ENCODE measurements around the gene MIF4GD. TPM values are rescaled to one million over a fixed set of nuclear protein-coding genes. Genes with fewer than 3 reads are reported as not detected.

Gene MIF4GD
- total and polyA plus RNA-seq, 9 of the 15 experiments (the other 6 are each of a cell fraction or from before 2014, with no cell fraction given): 11.8 to 63.8 (median 28.1) TPM

- TF ChIP-seq E2F6 (IDR thresholded peaks at IDR 0.05; ENCODE audit: borderline replicate concordance in 1 of 2, extremely low read depth in 1 of 2, insufficient read depth in 1 of 2, insufficient read length in 1 of 2, low read depth in 1 of 2, low read length in 1 of 2, poor library complexity in 1 of 2, severe bottlenecking in 1 of 2) (no peak), ZNF561 (CRISPR knock-in tag; conservative IDR thresholded peaks at IDR 0.05) (no peak), SIX5 (IDR thresholded peaks at IDR 0.05; ENCODE audit: borderline replicate concordance in 1 of 2, insufficient read depth in 1 of 2, low read depth in 1 of 2, low read length in 2 of 2) (no peak), POLR3G (IDR thresholded peaks at IDR 0.05; ENCODE audit: extremely low read depth, insufficient read length, insufficient replicate concordance) (no peak), KHSRP (IDR thresholded peaks at IDR 0.05) (no peak), ILK (tag; IDR thresholded peaks at IDR 0.05; ENCODE audit: borderline replicate concordance, low read depth) (no peak), PRMT5 (CRISPR knock-in tag; IDR thresholded peaks at IDR 0.05) (no peak), ETS2 (tag; IDR thresholded peaks at IDR 0.05; ENCODE audit: borderline replicate concordance, poor library complexity, severe bottlenecking) (peak; percentile 24), MTF1 (CRISPR knock-in tag; IDR thresholded peaks at IDR 0.05; ENCODE audit: borderline replicate concordance) (no peak), SRSF7 (optimal IDR thresholded peaks at IDR 0.05; ENCODE audit: low read depth, low read length) (no peak), EP400 (IDR thresholded peaks at IDR 0.05) (peak; percentile 33; the same call in 1 of the 2 replicates), BHLHE40 (IDR thresholded peaks at IDR 0.05; ENCODE audit: low read length) (peak; percentile 21; the same call in 1 of the 2 replicates), ZKSCAN3 (CRISPR knock-in tag; IDR thresholded peaks at IDR 0.05) (no peak), ZNF707 (CRISPR knock-in tag; conservative IDR thresholded peaks at IDR 0.05) (no peak), ARID3B (CRISPR knock-in tag; IDR thresholded peaks at IDR 0.05; ENCODE audit: borderline replicate concordance) (no peak), CXXC5 (CRISPR knock-in tag; IDR thresholded peaks at IDR 0.05) (no peak), TEAD1 (CRISPR knock-in tag; IDR thresholded peaks at IDR 0.05) (no peak), CREM (IDR thresholded peaks at IDR 0.05; ENCODE audit: low read depth) (peak; percentile 74), IRF2 (CRISPR knock-in tag; IDR thresholded peaks at IDR 0.05) (no peak)
- TF ChIP-seq, protein P1, sequence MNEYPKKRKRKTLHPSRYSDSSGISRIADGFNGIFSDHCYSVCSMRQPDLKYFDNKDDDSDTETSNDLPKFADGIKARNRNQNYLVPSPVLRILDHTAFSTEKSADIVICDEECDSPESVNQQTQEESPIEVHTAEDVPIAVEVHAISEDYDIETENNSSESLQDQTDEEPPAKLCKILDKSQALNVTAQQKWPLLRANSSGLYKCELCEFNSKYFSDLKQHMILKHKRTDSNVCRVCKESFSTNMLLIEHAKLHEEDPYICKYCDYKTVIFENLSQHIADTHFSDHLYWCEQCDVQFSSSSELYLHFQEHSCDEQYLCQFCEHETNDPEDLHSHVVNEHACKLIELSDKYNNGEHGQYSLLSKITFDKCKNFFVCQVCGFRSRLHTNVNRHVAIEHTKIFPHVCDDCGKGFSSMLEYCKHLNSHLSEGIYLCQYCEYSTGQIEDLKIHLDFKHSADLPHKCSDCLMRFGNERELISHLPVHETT (CRISPR knock-in tag; conservative IDR thresholded peaks at IDR 0.05 in 1 of 2, IDR thresholded peaks at IDR 0.05 in 1 of 2): peak in 1 of 2 experiments; percentile 14; a peak in 1 of 4 replicates
- TF ChIP-seq, protein P2, sequence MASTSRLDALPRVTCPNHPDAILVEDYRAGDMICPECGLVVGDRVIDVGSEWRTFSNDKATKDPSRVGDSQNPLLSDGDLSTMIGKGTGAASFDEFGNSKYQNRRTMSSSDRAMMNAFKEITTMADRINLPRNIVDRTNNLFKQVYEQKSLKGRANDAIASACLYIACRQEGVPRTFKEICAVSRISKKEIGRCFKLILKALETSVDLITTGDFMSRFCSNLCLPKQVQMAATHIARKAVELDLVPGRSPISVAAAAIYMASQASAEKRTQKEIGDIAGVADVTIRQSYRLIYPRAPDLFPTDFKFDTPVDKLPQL (IDR thresholded peaks at IDR 0.05; ENCODE audit: extremely low read depth, insufficient read length): no peak
- TF ChIP-seq, protein P3, sequence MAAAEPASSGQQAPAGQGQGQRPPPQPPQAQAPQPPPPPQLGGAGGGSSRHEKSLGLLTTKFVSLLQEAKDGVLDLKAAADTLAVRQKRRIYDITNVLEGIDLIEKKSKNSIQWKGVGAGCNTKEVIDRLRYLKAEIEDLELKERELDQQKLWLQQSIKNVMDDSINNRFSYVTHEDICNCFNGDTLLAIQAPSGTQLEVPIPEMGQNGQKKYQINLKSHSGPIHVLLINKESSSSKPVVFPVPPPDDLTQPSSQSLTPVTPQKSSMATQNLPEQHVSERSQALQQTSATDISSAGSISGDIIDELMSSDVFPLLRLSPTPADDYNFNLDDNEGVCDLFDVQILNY (CRISPR knock-in tag; IDR thresholded peaks at IDR 0.05): no peak
These were observed 18.9 kb upstream of the MIF4GD start (continued) for GRCh38 chr17:75289832-75290337.

All from K562 (cell line).